Measurements from ENCODE around the gene MYBPH. TPM values are rescaled to one million over a fixed set of nuclear protein-coding genes. Genes with fewer than 3 reads are reported as not detected.
A peak's percentile ranks its signal among the peaks of the same experiment; 100 is the strongest.

The MYBPH gene
- total RNA-seq, 1 experiment from 2014 or later: 25.9 TPM

- POLR2A ChIA-PET: interaction anchor here (0.9 kb wide), 1 partner anchor 72 kb away, joined by 4 read pairs; no protein-coding TSS in a partner anchor
- H3K27me3 ChIP-seq (replicated peaks; ENCODE audit: control insufficient read depth, insufficient read depth, low read length): no peaks in the 10 kb centered on the region
- Mint-ChIP-seq H3K36me3 (ENCODE audit: insufficient read depth, unreplicated experiment) (peaks cover 9% of the 10 kb centered on the region), H3K4me3 (ENCODE audit: unreplicated experiment) (no peak overlapping the region), H3K27me3 (ENCODE audit: insufficient read depth, unreplicated experiment) (no peaks in the 10 kb centered on the region), H3K9me3 (ENCODE audit: unreplicated experiment) (peaks cover 23% of the 10 kb centered on the region), H3K27ac (ENCODE audit: unreplicated experiment) (peak overlapping the region; percentile 45), H3K4me1 (ENCODE audit: low read depth, unreplicated experiment) (peaks cover 62% of the 10 kb centered on the region)
- intact Hi-C loops (cut with micrococcal nuclease; ENCODE audit: unreplicated experiment): no loop called here
- peaks cover 6% of the 10 kb centered on the region; the same call in 1 of the 2 replicates for H3K9me3 ChIP-seq
- peaks cover 50% of the 10 kb centered on the region for H3K4me1 ChIP-seq
- no TSS peak for BruUV-seq (replicated peaks)
- no peaks in the 10 kb centered on the region for H3K36me3 ChIP-seq (ENCODE audit: control insufficient read depth, insufficient read depth, low read length)
- no peak for TF ChIP-seq CTCF (IDR thresholded peaks at IDR 0.05; ENCODE audit: insufficient read depth in 1 of 2, low read depth in 1 of 2, low read length in 1 of 2, severe bottlenecking in 1 of 2, unreplicated experiment in 1 of 2)
- CTCF ChIA-PET: interaction anchor here (0.6 to 0.7 kb wide), 2 partner anchors 16 to 72 kb away, joined by 3 read pairs; partner anchors contain the start of gene ADORA1
- no peak for DNase-seq
- H3K4me3 ChIP-seq (ENCODE audit: low read depth, low read length): no peak overlapping the region
These were observed 24.4 kb upstream of the MYBPH start for GRCh38 chr1:203199816-203200571.

GRCh38 chr1:203199481-203199815 is 23.8 kb upstream of the MYBPH start:
- H3K4me3 Mint-ChIP-seq (ENCODE audit: unreplicated experiment): no peak overlapping the region
- no peaks in the 10 kb centered on the region for H3K27me3 Mint-ChIP-seq (ENCODE audit: insufficient read depth, unreplicated experiment)
- peaks cover 23% of the 10 kb centered on the region for H3K9me3 Mint-ChIP-seq (ENCODE audit: unreplicated experiment)
- H3K36me3 Mint-ChIP-seq (ENCODE audit: insufficient read depth, unreplicated experiment): peaks cover 9% of the 10 kb centered on the region
- Histone ChIP-seq H3K4me3 (ENCODE audit: low read depth, low read length) (no peak overlapping the region), H3K27me3 (replicated peaks; ENCODE audit: control insufficient read depth, insufficient read depth, low read length) (no peaks in the 10 kb centered on the region), H3K36me3 (ENCODE audit: control insufficient read depth, insufficient read depth, low read length) (no peaks in the 10 kb centered on the region), H3K4me1 (peaks cover 47% of the 10 kb centered on the region), H3K9me3 (peaks cover 6% of the 10 kb centered on the region; the same call in 1 of the 2 replicates)
- ChIA-PET CTCF (no interaction called here), POLR2A (no interaction called here)
- intact Hi-C loops (cut with micrococcal nuclease; ENCODE audit: unreplicated experiment): no loop called here
- H3K4me1 Mint-ChIP-seq (ENCODE audit: low read depth, unreplicated experiment): peaks cover 57% of the 10 kb centered on the region
- no peak overlapping the region for H3K27ac Mint-ChIP-seq (ENCODE audit: unreplicated experiment)
- TF ChIP-seq CTCF (IDR thresholded peaks at IDR 0.05; ENCODE audit: insufficient read depth in 1 of 2, low read depth in 1 of 2, low read length in 1 of 2, severe bottlenecking in 1 of 2, unreplicated experiment in 1 of 2): no peak
- no peak for DNase-seq
- BruUV-seq (replicated peaks): no TSS peak

GRCh38 chr1:203199002-203199401 is 23.4 kb upstream of the MYBPH start:
- Mint-ChIP-seq H3K9me3 (ENCODE audit: unreplicated experiment) (peaks cover 23% of the 10 kb centered on the region), H3K4me1 (ENCODE audit: low read depth, unreplicated experiment) (peaks cover 52% of the 10 kb centered on the region), H3K4me3 (ENCODE audit: unreplicated experiment) (no peak overlapping the region), H3K27ac (ENCODE audit: unreplicated experiment) (no peak overlapping the region), H3K27me3 (ENCODE audit: insufficient read depth, unreplicated experiment) (no peaks in the 10 kb centered on the region), H3K36me3 (ENCODE audit: insufficient read depth, unreplicated experiment) (peaks cover 9% of the 10 kb centered on the region)
- intact Hi-C loops (cut with micrococcal nuclease; ENCODE audit: unreplicated experiment): no loop called here
- Histone ChIP-seq H3K9me3 (peaks cover 6% of the 10 kb centered on the region; the same call in 1 of the 2 replicates), H3K36me3 (ENCODE audit: control insufficient read depth, insufficient read depth, low read length) (no peaks in the 10 kb centered on the region), H3K4me3 (ENCODE audit: low read depth, low read length) (no peak overlapping the region), H3K27me3 (replicated peaks; ENCODE audit: control insufficient read depth, insufficient read depth, low read length) (no peaks in the 10 kb centered on the region), H3K4me1 (peaks cover 46% of the 10 kb centered on the region)
- CTCF ChIA-PET: no interaction called here
- POLR2A ChIA-PET: no interaction called here
- no peak for TF ChIP-seq CTCF (IDR thresholded peaks at IDR 0.05; ENCODE audit: insufficient read depth in 1 of 2, low read depth in 1 of 2, low read length in 1 of 2, severe bottlenecking in 1 of 2, unreplicated experiment in 1 of 2)
- no peak for DNase-seq
- BruUV-seq (replicated peaks): no TSS peak

Data from Caco-2 (cell line).